HCT116 (cell line): Measurements from ENCODE around the gene CR1L. TPM values are rescaled to one million over a fixed set of nuclear protein-coding genes. Genes with fewer than 3 reads are reported as not detected.
"Not testable (repeated sequence)": the region's sequence is repeated elsewhere in the genome, so short reads cannot be mapped to it uniquely, and the experiment has no call there.

ENCODE experiments used
- ATAC-seq: fragments of 200-7000 bp; cut with Tn5 transposase; 2 replicates; pipeline ENCODE4 v1.9.1; 2020; ENCODE audit warnings: mild to moderate bottlenecking, moderate library complexity
- BruUV-seq: library from RNA; stranded (reverse); fragments of 400-500 nt; replicated peaks from 2 replicates; lab custom pipeline; 2021; lab: Mats Ljungman, UMichigan
- CTCF ChIA-PET: fragments of 300-600 bp; sonication (Branson Sonifier 250); formaldehyde crosslinking; loops from one replicate; lab custom pipeline; 2021; ENCODE audit warnings: antibody characterized with exemption; lab: Charles Lee
- POLR2A ChIA-PET: fragments of 300-600, 350-600 bp; sonication (Branson Sonifier 250); formaldehyde crosslinking; loops from one replicate; lab custom pipeline; 2021; ENCODE audit warnings: antibody characterized with exemption; lab: Charles Lee
- RAD21 ChIA-PET, 2 experiments: fragments of 300-600 bp; sonication (Branson Sonifier 250); formaldehyde crosslinking; loops; one replicate each; lab custom pipeline; 2023; ENCODE audit warnings: low total read pairs in 2 of 2; ENCODE audit not compliant: uncharacterized antibody in 2 of 2, unreplicated experiment in 2 of 2, low non-redundant PET in 1 of 2; lab: Charles Lee
- DNase-seq: peaks from one replicate; pipeline ENCODE4 v3.0.0-alpha.2; 2010; ENCODE audit warnings: low read depth, low spot score
- H2AFZ ChIP-seq: fragments of 200-600 bp; shearing (Covaris generic), sonication (generic); 2 replicates; pipeline ENCODE4 v1.6.1; 2017; ENCODE audit warnings: low read depth, mixed run types, mixed read lengths, antibody characterized with exemption, low read length; ENCODE audit not compliant: poor library complexity, severe bottlenecking
- H3K27ac ChIP-seq: 2 replicates; pipeline ENCODE4 v1.5.1; 2012; ENCODE audit warnings: low read depth, low read length
- H3K27me3 ChIP-seq: fragments of 200-600 bp; sonication (generic); 2 replicates; pipeline ENCODE4 v1.6.1; 2016; ENCODE audit warnings: mixed run types, low read length, mixed read lengths; ENCODE audit not compliant: insufficient read depth
- H3K36me3 ChIP-seq, 2 experiments: fragments of 200-500 bp in 1 of 2; fragments of 200-600 bp in 1 of 2; sonication (Bioruptor generic) in 1 of 2; sonication (generic) in 1 of 2; 2 replicates each; pipeline versions ENCODE4 v1.5.1 to v1.6.1; 2014 to 2016; ENCODE audit warnings: low read length in 2 of 2, inconsistent platforms in 1 of 2, mixed read lengths in 1 of 2, mixed run types in 1 of 2; ENCODE audit not compliant: insufficient read depth in 2 of 2, control insufficient read depth in 1 of 2
- H3K4me1 ChIP-seq, 2 experiments: fragments of 200-600 bp in 1 of 2; sonication (generic) in 1 of 2; 2 replicates each; pipeline versions ENCODE4 v1.5.1 to v1.6.1; 2012 to 2017; ENCODE audit warnings: low read length in 2 of 2, inconsistent platforms in 1 of 2, mild to moderate bottlenecking in 1 of 2, mixed read lengths in 1 of 2, mixed run types in 1 of 2, moderate library complexity in 1 of 2; ENCODE audit not compliant: insufficient read depth in 2 of 2, control insufficient read depth in 1 of 2
- H3K4me2 ChIP-seq: fragments of 200-600 bp; sonication (generic); 2 replicates; pipeline ENCODE4 v1.6.1; 2017; ENCODE audit warnings: mixed run types, low read length, mixed read lengths
- H3K4me3 ChIP-seq, 2 experiments: fragments of 200-600 bp in 1 of 2; sonication (generic) in 1 of 2; replicated peaks in 1 of 2; 2 replicates each; pipeline ENCODE4 v1.5.1; 2011 to 2016; ENCODE audit warnings: low read length in 2 of 2, control low read depth in 1 of 2, low read depth in 1 of 2, mild to moderate bottlenecking in 1 of 2, mixed read lengths in 1 of 2, mixed run types in 1 of 2
- H3K79me2 ChIP-seq: fragments of 200-600 bp; sonication (generic); 2 replicates; pipeline ENCODE4 v1.6.1; 2017; ENCODE audit warnings: mild to moderate bottlenecking, mixed run types, low read length, moderate library complexity, mixed read lengths; ENCODE audit not compliant: insufficient read depth
- H3K9ac ChIP-seq: fragments of 200-600 bp; sonication (generic); 2 replicates; pipeline ENCODE4 v1.6.1; 2016; ENCODE audit warnings: low read length, mixed read lengths
- H3K9me2 ChIP-seq: fragments of 200-600 bp; sonication (generic), shearing (Covaris generic); 2 replicates; pipeline ENCODE4 v1.6.1; 2017; ENCODE audit warnings: mixed run types, mild to moderate bottlenecking, moderate library complexity; ENCODE audit not compliant: insufficient read depth
- H3K9me3 ChIP-seq, 2 experiments: fragments of 200-500 bp in 1 of 2; fragments of 200-600 bp in 1 of 2; sonication (Bioruptor generic) in 1 of 2; sonication (generic) in 1 of 2; 2 replicates each; pipeline ENCODE4 v1.6.1; 2014 to 2017; ENCODE audit warnings: low read length in 2 of 2, mixed read lengths in 2 of 2, inconsistent platforms in 1 of 2, low read depth in 1 of 2, mild to moderate bottlenecking in 1 of 2, mixed run types in 1 of 2, moderate library complexity in 1 of 2; ENCODE audit not compliant: control insufficient read depth in 1 of 2, insufficient read depth in 1 of 2
- H4K20me1 ChIP-seq: fragments of 200-600 bp; sonication (generic), shearing (Covaris generic); 2 replicates; pipeline ENCODE4 v1.6.1; 2017; ENCODE audit warnings: mixed run types, mild to moderate bottlenecking, moderate library complexity; ENCODE audit not compliant: insufficient read depth
- ATF3 ChIP-seq: IDR thresholded peaks from 2 replicates; pipeline ENCODE4 v1.6.1; 2012
- CEBPB ChIP-seq: IDR thresholded peaks from 2 replicates; pipeline ENCODE4 v1.6.1; 2012; ENCODE audit warnings: low read depth
- CTCF ChIP-seq, 3 experiments: fragments of 200-600 bp in 1 of 3; sonication (generic) in 1 of 3; IDR thresholded peaks in 2 of 3; conservative IDR thresholded peaks in 1 of 3; 2 replicates each; pipeline ENCODE4 v1.5.1; 2012 to 2017; ENCODE audit warnings: low read depth in 2 of 3, low read length in 2 of 3, antibody characterized with exemption in 1 of 3, borderline replicate concordance in 1 of 3, control low read depth in 1 of 3, mild to moderate bottlenecking in 1 of 3, mixed read lengths in 1 of 3, mixed run types in 1 of 3, moderate library complexity in 1 of 3; ENCODE audit not compliant: insufficient read depth in 1 of 3
- EGR1 ChIP-seq: IDR thresholded peaks from 2 replicates; pipeline ENCODE4 v1.6.1; 2012; ENCODE audit warnings: low read depth
- ELF1 ChIP-seq: IDR thresholded peaks from 2 replicates; pipeline ENCODE4 v1.6.1; 2012; ENCODE audit warnings: low read depth, borderline replicate concordance
- SIN3A ChIP-seq: IDR thresholded peaks from 2 replicates; pipeline ENCODE4 v1.6.1; 2012; ENCODE audit warnings: low read depth
- SRF ChIP-seq: IDR thresholded peaks from 2 replicates; pipeline ENCODE4 v1.6.1; 2012; ENCODE audit warnings: low read depth
- ZBTB33 ChIP-seq: IDR thresholded peaks from 2 replicates; pipeline ENCODE4 v1.6.1; 2011; ENCODE audit warnings: mild to moderate bottlenecking, low read length, moderate library complexity; ENCODE audit not compliant: insufficient replicate concordance; ENCODE audit errors: extremely low read depth
- intact Hi-C: fragments of 100-400 bp; cut with micrococcal nuclease; formaldehyde crosslinking; loops from 2 replicates; pipeline ENCODE4 v1.10.0; 2022
- total RNA-seq: library from RNA; stranded (reverse); gene quantifications from one replicate; pipeline ENCODE4 v1.2.1, GENCODE V29; 2021; ENCODE audit not compliant: unreplicated experiment

The CR1L gene
- total RNA-seq, 1 experiment from 2014 or later, result 0.15 TPM

- TF ChIP-seq ATF3 (no peak), CEBPB (no peak), CTCF (IDR thresholded peaks at IDR 0.05 in 2 of 3, conservative IDR thresholded peaks at IDR 0.05 in 1 of 3; ENCODE audit: borderline replicate concordance in 1 of 3, insufficient read depth in 1 of 3, low read depth in 2 of 3, low read length in 2 of 3) (no peak; a peak in 1 of 6 replicates), ELF1 (no peak), SIN3A (no peak), ZBTB33 (no peak), EGR1 (no peak), SRF (no peak)
These were observed 24.4 kb upstream of the CR1L start (continued) for GRCh38 chr1:207620543-207620893.

- H3K79me2 ChIP-seq, H3K9ac ChIP-seq, H3K9me3 ChIP-seq, intact Hi-C loops, H3K27me3 ChIP-seq, H3K4me2 ChIP-seq, BruUV-seq, H3K4me3 ChIP-seq, RAD21 ChIA-PET, CTCF ChIA-PET, H3K4me1 ChIP-seq, ATAC-seq, H3K9me2 ChIP-seq, DNase-seq, H3K36me3 ChIP-seq, POLR2A ChIA-PET, H2AFZ ChIP-seq, H3K27ac ChIP-seq, H4K20me1 ChIP-seq: not testable (repeated sequence)
These were observed 19.3 kb upstream of the CR1L start for GRCh38 chr1:207625504-207626071.
